Activated T-cell treated with anti-CD3 and anti-CD28 coated beads, Interleukin-2, amount 50 U/mL, for 4 hours (primary cell): ENCODE results near the gene NBAS. TPM values are rescaled to one million over a fixed set of nuclear protein-coding genes. Genes with fewer than 3 reads are reported as not detected.
"Not testable (repeated sequence)": the region's sequence is repeated elsewhere in the genome, so short reads cannot be mapped to it uniquely, and the experiment has no call there.

ENCODE experiments used
- ATAC-seq, 2 donors: fragments of 200-7000 bp; cut with Tn5 transposase; one replicate each; pipeline ENCODE4 v1.10.0; 2021
- DNase-seq: peaks from one replicate; pipeline ENCODE4 v3.0.0-alpha.2; 2020
- H3K27me3 Mint-ChIP-seq: one replicate; pipeline ENCODE4 v1.8.0; 2021; ENCODE audit warnings: low read depth, mixed read lengths
- H3K36me3 Mint-ChIP-seq: one replicate; pipeline ENCODE4 v1.8.0; 2022; ENCODE audit warnings: mixed read lengths; ENCODE audit not compliant: insufficient read depth
- H3K4me1 Mint-ChIP-seq: one replicate; pipeline ENCODE4 v1.8.0; 2021; ENCODE audit warnings: low read depth, mixed read lengths
- H3K4me3 Mint-ChIP-seq: one replicate; pipeline ENCODE4 v1.8.0; 2021; ENCODE audit warnings: mild to moderate bottlenecking, moderate library complexity, mixed read lengths
- H3K9me3 Mint-ChIP-seq: one replicate; pipeline ENCODE4 v1.8.0; 2021; ENCODE audit warnings: mixed read lengths
- total RNA-seq, 3 donors: library from RNA; stranded (reverse); gene quantifications; one replicate each; pipeline ENCODE4 v1.2.1, GENCODE V29; 2021

The NBAS gene
- total RNA-seq, 3 donors from 2014 or later = 28.5 to 30.4 (median 29.7) TPM

DNA sequence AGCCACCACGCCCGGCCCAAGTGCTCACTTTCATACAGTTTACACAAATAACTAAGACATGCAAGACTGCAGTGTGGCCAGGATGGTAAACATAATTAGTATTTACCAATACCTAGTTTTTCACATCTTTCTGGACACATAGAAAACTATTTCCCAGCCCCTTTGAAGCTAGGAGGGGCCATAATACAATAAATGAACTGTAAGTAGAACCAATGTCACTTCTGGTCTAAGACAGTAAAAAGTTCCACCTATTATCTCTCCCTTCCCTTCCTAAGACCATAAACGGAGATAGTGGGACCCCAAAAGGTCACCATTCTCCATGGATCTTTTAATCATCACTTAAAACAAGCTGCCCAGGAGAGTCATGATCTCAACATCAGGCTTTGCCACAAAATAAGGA lies 51.0 kb downstream of the NBAS start:
- Mint-ChIP-seq H3K36me3 (peaks cover 52% of the 10 kb centered on the region), H3K4me1 (peaks cover 4% of the 10 kb centered on the region), H3K9me3 (no peaks in the 10 kb centered on the region), H3K4me3 (no peak overlapping the region), H3K27me3 (no peaks in the 10 kb centered on the region)
- ATAC-seq = no peak
- DNase-seq = no peak

DNA sequence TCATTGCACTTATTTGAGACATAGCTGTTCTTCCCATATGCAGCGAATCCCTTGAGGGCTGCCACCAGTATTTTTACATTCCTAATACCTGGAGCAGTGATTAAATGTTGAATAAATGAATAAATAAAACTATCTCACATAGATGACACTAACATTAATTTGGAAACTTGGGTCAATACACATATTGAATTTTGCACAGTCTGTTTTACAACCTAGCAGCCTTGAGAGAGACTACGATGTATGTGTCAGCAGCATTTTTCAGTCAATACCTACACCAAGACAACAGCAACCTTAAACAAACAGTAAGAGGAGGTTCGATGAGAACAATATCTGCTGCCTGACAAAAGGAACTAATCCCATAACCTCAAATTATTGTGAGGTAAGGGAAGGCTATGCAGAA lies 53.4 kb downstream of the NBAS start:
- Mint-ChIP-seq H3K36me3 (peaks cover 51% of the 10 kb centered on the region), H3K4me3 (no peak overlapping the region), H3K4me1 (peaks cover 4% of the 10 kb centered on the region), H3K9me3 (no peaks in the 10 kb centered on the region), H3K27me3 (no peaks in the 10 kb centered on the region)
- DNase-seq (no peak), ATAC-seq (no peak)

DNA sequence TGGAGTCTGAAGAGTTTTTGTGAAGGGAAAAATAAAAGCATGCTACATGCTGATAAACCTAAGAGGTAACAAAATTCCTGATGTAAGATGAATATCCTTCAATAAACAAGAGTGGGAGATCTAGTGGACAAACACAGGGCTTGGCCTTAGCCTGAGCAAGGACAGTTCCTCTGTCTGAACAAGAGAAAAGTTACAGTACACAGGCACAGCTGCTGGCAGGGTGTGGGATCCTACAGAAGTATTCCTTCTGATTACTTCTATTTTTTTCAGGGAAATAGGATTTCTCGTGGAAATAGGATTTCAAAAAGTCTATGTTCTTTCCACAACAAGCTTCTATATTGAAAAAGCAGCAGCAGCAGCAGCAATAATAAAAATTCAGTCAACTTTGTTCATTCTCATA lies 54.1 kb downstream of the NBAS start:
- ATAC-seq (no peak), DNase-seq (no peak)
- Mint-ChIP-seq H3K4me3 (no peak overlapping the region), H3K36me3 (peaks cover 56% of the 10 kb centered on the region), H3K4me1 (peaks cover 4% of the 10 kb centered on the region), H3K27me3 (no peaks in the 10 kb centered on the region), H3K9me3 (no peaks in the 10 kb centered on the region)

DNA sequence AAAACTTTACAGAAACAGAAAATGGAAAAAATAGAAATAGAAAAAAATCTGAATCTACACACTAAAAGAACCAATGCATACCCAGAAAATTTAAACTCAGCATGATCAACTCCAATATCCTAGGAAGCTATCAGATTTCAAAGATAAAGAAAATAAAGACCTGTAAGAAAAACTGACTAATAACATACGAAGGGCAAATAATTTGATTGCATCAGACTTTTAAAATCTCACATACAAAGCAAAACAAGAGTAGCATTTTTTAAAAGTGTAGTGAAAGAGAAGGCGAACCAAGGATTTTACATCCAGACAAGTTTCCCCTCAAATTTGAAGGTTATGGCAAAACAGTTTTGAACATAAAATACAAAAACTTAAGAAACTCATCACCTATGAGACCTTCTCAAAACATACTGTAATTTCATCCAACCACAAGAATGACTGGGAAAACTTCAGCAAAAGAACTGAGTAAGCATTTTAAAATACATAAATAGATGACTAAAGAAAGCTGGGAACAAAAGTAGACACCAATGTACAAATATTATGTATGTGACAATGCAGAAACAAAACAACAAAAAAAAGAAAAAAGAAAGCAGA lies 54.8 kb downstream of the NBAS start:
- no peak for DNase-seq
- Mint-ChIP-seq H3K36me3 (peaks cover 60% of the 10 kb centered on the region), H3K9me3 (no peaks in the 10 kb centered on the region), H3K4me3 (no peak overlapping the region), H3K4me1 (peaks cover 4% of the 10 kb centered on the region), H3K27me3 (no peaks in the 10 kb centered on the region)
- ATAC-seq = no peak

DNA sequence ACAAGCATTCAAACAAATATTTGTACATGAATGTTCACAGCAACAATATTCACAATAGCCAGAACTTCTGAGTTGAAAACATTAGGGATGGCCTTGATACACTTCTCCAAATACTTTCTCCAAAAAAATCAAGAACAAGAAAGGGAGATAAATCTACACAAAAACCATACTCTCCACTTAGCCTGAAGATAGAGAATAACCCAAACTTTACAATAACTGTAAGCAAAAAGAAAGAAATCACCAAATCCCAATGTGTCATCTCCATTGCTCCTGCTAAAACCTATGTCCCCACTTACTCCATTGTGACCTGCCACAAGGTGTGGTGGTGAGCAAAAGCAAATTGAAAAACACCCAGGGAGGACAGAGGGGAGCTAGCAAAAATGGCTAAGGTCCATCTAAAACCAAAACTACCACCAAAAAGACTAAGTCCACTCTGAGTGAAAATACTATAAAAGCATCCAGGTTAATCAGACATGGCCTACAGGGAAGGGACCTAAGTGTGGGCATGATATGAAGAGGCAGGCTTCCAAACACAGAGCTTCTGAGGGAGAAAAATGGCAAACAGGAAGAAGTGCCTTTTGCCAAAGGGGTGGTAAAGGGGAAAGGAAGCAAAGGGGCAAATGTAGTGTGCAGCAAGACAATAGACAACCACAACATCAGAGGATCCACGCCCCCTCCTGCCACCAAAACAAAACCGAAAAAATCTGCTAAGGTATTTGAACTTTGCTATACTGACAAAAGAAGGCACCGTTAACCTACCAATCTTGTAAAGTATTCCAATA lies 56.1 kb downstream of the NBAS start:
- H3K4me1 Mint-ChIP-seq = peaks cover 4% of the 10 kb centered on the region
- no peaks in the 10 kb centered on the region for H3K27me3 Mint-ChIP-seq
- ATAC-seq (no peak), DNase-seq (no peak)
- no peak overlapping the region for H3K4me3 Mint-ChIP-seq
- H3K9me3 Mint-ChIP-seq = no peaks in the 10 kb centered on the region
- H3K36me3 Mint-ChIP-seq = peaks cover 49% of the 10 kb centered on the region

DNA sequence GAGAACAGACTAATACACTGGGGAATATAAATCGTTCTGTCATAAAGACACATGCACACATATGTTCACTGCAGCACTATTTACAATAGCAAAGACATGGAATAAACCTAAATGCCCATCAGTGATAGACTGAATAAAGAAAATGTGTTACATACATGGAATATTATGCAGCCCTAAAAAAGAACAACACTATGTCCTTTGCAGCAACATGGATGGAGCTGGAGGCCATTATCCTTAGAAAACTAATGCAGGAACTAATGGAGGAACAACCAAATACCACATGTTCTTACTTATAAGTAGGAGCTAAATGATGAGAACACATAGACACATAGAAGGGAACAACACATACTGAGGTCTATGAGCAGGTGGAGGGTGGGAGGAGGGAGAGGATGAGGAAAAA lies 61.9 kb downstream of the NBAS start:
- H3K9me3 Mint-ChIP-seq, H3K4me1 Mint-ChIP-seq, H3K4me3 Mint-ChIP-seq, H3K27me3 Mint-ChIP-seq, ATAC-seq, DNase-seq: not testable (repeated sequence)
- peaks cover 43% of the 10 kb centered on the region for H3K36me3 Mint-ChIP-seq

DNA sequence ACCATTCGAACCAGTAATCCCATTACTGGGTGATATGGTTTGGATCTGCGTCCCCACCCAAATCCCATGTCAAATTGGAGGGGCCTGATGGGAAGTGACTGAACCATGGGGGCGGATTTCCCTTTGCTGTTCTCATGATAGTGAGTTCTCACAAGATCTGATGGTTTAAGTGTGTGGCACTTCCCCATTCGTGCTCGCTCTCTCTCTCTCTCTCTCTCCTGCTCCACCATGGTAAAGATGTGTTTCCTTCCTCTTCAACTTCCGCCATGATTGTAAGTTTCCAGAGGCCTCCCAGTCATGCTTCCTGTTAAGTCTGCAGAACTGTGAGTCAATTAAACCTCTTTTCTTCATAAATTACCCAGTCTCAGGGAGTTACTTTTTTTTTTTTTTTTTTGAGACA lies 62.6 kb downstream of the NBAS start:
- no peak for DNase-seq
- Mint-ChIP-seq H3K27me3 (no peaks in the 10 kb centered on the region), H3K36me3 (peaks cover 40% of the 10 kb centered on the region), H3K9me3 (no peaks in the 10 kb centered on the region), H3K4me3 (no peak overlapping the region), H3K4me1 (no peaks in the 10 kb centered on the region)
- ATAC-seq = no peak

DNA sequence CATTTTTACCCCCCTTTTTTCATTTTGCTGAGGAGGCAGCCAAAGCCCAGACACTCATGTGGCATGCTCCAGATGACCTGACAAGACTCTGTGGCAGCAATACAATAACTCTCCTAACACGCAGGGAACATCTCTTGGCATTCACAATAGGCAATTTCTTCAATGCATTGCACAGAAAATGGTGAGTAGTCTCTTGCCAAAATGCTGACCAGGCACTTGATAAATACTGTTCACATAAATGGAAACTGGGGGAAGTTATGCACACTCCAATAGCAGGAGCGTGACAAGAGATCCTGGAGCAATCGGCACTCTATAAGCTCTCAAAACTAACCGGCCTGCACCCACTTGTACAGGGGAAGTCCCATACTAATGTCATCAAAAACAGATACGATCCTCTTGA lies 66.3 kb downstream of the NBAS start:
- Mint-ChIP-seq H3K4me3 (no peak overlapping the region), H3K9me3 (no peaks in the 10 kb centered on the region)
- no peak for ATAC-seq

DNA sequence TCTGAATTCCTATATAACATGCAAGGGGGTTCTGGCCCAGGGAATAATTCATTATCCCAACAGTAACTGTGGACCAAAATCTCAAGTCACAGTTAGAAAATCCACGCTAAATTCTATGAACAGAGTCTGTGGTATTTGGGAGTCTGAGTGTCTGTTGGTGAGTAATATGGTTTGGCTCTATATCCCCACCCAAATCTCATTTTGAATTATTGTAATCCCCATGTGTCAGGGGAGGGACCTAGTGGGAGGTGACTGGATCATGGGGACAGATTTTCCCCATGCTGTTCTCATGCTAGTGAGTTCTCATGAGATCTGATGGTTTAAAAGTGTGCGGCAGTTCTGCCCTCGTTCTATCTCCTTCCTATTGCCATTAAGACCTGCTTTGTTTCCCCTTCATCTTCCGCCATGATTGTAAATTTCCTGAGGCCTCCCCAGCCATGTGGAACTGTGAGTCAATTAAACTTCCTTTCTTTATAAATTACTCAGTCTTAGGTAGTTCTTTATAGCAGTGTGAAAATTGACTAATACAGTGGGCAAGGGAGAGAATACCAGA lies 68.3 kb downstream of the NBAS start:
- H3K4me1 Mint-ChIP-seq = no peaks in the 10 kb centered on the region
- H3K36me3 Mint-ChIP-seq = peaks cover 35% of the 10 kb centered on the region

More for the DNA sequence above, 66.3 kb downstream of the NBAS start:
- no peak for DNase-seq
- Mint-ChIP-seq H3K4me1 (no peaks in the 10 kb centered on the region), H3K27me3 (no peaks in the 10 kb centered on the region), H3K36me3 (peaks cover 37% of the 10 kb centered on the region)

DNA sequence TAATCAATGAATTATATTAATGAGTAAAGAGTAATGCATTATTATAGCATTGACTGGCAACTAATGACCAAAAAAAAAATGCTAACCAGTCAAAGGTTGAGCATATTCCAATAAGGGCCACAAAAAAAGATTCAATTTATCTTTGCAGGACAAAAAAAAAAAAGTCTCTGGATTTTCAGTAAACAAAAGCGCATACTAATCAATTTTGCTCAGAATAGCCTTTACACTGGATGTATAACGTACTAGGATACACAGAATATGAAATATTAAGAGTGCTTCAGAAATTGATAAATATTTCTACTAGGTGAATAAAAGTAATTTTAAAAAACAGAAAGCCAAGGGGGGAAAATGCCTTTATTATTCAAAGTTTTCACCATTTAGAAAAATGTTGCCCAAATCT lies 74.4 kb downstream of the NBAS start:
- Mint-ChIP-seq H3K4me1 (no peaks in the 10 kb centered on the region), H3K4me3 (no peak overlapping the region), H3K9me3 (no peaks in the 10 kb centered on the region), H3K36me3 (peaks cover 55% of the 10 kb centered on the region), H3K27me3 (no peaks in the 10 kb centered on the region)
- DNase-seq (no peak), ATAC-seq (no peak)

More for the DNA sequence above, 68.3 kb downstream of the NBAS start:
- H3K4me3 Mint-ChIP-seq = no peak overlapping the region
- no peaks in the 10 kb centered on the region for H3K9me3 Mint-ChIP-seq
- H3K27me3 Mint-ChIP-seq = no peaks in the 10 kb centered on the region
- no peak for ATAC-seq
- no peak for DNase-seq

DNA sequence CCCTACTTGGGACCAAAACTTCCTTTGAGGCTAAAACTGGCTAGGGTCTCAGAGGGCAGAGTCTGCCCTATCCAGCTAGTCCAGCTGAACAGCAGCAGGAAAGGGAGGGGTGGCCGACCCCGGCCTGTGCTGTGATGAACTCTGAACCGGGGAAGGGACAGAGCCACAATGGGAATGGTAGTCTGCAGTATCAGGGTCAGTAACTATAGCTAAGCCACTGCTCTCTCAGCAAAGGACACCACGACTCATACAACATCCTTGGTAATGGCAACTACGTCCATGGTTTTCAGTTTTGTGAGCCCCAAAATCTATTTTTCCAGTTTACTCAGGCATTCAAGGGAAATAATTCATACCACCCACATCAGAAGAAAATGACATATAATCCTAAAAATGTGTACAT lies 75.2 kb downstream of the NBAS start:
- H3K36me3 Mint-ChIP-seq = peaks cover 58% of the 10 kb centered on the region
- H3K4me3 Mint-ChIP-seq = no peak overlapping the region
- no peaks in the 10 kb centered on the region for H3K4me1 Mint-ChIP-seq
- no peaks in the 10 kb centered on the region for H3K9me3 Mint-ChIP-seq
- DNase-seq (no peak), ATAC-seq (no peak)
- H3K27me3 Mint-ChIP-seq = no peaks in the 10 kb centered on the region

DNA sequence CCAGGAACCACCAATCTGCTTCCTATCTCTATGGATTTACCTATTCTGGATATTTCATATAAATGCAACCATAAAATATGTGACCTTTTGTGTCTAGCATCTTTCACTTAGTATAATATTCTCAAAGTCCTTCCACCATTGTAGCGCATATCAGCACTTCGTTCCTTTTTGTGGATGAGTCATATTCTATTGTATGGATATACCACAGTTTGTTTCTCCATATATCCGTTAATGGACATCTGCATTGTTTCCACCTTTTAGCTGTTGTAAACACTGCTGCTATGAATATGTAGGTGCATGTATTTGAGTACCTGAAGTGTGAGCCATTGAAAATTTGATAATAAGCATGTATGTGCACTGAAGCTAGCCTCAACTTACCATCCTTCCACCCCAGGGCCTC lies 80.1 kb downstream of the NBAS start:
- H3K9me3 Mint-ChIP-seq = no peaks in the 10 kb centered on the region
- H3K4me1 Mint-ChIP-seq = no peaks in the 10 kb centered on the region
- no peaks in the 10 kb centered on the region for H3K27me3 Mint-ChIP-seq
- no peak for ATAC-seq
- DNase-seq = no peak
- H3K4me3 Mint-ChIP-seq = no peak overlapping the region
- H3K36me3 Mint-ChIP-seq = peaks cover 53% of the 10 kb centered on the region

DNA sequence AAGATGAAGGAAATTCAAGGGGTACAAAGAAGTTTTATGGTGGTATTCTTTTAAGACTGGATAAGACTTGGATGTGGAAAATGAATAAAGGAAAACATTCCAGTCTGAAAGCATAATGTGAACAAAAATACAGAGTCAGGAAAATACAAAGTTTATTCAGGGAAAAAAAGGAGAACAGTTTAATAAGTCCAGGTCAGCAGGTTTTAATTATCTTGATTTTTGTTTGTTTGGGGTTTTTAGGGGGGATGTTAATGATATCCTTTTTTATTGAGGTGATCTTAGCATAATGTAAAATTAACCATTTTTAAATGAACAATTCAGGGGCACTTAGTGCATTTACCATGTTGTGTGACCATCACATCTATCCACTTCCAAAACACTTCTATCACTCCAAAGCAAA lies 80.6 kb downstream of the NBAS start:
- DNase-seq = no peak
- Mint-ChIP-seq H3K36me3 (peaks cover 51% of the 10 kb centered on the region), H3K4me3 (no peak overlapping the region), H3K9me3 (no peaks in the 10 kb centered on the region), H3K27me3 (no peaks in the 10 kb centered on the region), H3K4me1 (no peaks in the 10 kb centered on the region)
- ATAC-seq = no peak

DNA sequence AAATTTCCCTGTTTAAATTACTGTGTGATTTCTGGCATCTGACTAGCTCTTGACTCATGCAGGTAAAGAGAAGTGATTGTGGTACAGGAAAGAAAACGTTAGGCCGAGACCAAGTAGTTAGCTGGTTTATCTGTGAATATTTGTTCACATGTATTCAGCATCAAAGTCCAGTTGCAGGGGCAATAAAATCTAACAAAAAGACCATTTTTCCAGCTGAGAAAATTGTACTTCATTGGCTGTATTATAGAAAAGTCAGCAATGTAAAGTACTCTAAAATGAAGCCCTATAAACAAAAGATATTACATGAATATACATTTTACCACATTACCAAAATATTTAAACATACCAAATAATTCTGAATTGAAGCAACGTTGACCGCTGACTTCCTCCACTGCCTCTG lies 88.3 kb downstream of the NBAS start:
- no peak for ATAC-seq
- H3K4me1 Mint-ChIP-seq = no peaks in the 10 kb centered on the region
- no peak overlapping the region for H3K4me3 Mint-ChIP-seq
- peaks cover 56% of the 10 kb centered on the region for H3K36me3 Mint-ChIP-seq
- peaks cover 8% of the 10 kb centered on the region for H3K9me3 Mint-ChIP-seq
- no peak for DNase-seq
- no peaks in the 10 kb centered on the region for H3K27me3 Mint-ChIP-seq

DNA sequence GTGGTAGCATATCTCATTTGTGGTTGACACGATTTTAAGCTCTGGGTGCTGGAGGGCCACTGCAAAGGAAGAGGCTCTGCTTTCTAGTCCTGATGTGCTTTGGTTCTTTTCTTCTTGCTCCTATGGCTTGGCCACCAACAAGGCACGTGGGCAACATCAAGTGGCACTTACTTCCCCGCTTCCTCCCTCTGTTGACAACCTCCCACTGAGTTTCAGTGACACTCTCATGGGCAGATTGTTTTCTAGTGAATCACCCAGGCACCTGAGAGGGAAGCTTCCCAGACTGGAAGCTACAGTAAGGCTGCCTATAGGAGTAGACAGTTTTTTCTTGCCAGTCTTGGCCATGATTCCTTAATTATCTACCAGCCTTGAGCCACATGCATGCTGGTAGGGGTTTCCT lies 89.0 kb downstream of the NBAS start:
- Mint-ChIP-seq H3K27me3 (no peaks in the 10 kb centered on the region), H3K4me1 (no peaks in the 10 kb centered on the region), H3K4me3 (no peak overlapping the region), H3K9me3 (peaks cover 8% of the 10 kb centered on the region), H3K36me3 (peaks cover 56% of the 10 kb centered on the region)
- no peak for ATAC-seq
- DNase-seq = no peak
